GM11168 (cell line): Measurements from ENCODE around the gene PLCH1.
"Not testable (repeated sequence)": the region's sequence is repeated elsewhere in the genome, so short reads cannot be mapped to it uniquely, and the experiment has no call there.

Experiments
- in situ Hi-C: fragments of 300-500 bp; cut with MboI; formaldehyde crosslinking; loops from one replicate; pipeline ENCODE4 v1.12.0; 2022; ENCODE audit warnings: low sequenced_read_pairs; ENCODE audit not compliant: unreplicated experiment

PLCH1 gene

DNA sequence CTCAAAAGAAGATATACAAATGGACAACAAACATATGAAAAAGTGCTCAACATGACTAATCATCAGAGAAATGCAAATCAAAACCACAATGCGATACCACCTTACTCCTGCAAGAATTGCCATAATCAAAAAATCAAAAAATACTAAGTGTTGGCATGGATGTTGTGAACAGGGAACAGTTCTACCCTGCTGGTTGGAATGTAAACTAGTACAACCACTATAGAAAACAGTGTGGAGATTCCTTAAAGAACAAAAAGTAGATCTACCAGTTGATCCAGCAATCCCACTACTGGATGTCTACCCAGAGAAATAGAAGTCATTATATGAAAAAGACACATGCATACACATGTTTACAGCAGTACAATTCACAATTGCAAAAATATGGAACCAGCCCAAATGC lies 129.7 kb downstream of the PLCH1 start:
- in situ Hi-C loops, result not testable (repeated sequence)

DNA sequence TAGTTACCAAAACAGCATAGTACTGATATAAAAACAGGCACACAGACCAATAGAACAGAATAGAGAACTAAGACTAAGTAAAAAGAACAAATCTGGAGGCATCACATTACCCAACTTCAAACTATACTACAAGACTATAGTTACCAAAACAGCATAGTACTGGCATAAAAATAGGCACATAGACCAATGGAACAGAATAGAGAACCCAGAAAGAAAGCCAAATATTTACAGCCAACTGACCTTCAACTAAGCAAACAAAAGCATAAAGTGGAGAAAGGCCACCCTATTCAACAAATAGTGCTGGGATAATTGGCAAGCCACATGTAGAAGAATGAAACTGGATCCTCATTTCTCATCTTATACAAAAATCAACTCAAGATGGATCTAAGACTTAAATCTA lies 130.5 kb downstream of the PLCH1 start:
- in situ Hi-C loops, result not testable (repeated sequence)

DNA sequence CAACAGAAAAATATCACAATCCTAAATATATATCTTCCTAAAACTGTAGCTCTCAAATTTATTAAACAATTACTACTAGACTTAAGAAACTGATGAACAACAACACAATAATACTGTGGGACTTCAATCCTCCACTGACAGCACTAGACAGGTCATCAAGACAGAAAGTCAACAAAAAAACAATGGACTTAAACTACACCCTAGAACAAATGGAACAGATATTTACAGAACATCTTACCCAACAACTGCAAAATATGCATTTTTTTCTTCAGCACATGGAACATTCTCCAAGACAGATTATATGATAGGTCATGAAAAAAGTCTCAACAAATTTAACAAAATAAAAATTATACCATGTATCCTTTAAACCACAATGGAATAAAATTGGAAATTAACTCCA lies 133.4 kb downstream of the PLCH1 start:
- in situ Hi-C loops, result no loop called here

DNA sequence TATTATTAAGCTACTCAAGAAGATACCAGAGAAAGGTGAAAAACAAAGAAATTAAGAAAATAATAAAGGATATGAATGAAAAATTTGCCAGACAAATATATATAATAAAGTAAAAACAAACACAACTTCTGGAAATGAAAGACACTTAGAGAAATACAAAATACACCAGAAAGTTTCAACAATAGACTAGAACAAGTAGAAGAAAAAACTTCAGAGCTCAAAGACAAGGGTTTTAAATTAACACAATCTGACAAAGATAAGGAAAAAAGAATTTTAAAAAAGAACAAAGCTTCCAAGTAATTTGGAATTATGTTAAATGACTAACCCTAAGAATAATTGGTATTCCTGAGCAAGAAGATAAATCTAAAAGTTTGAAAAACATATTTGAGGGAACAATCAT lies 135.3 kb downstream of the PLCH1 start:
- in situ Hi-C loops, result no loop called here

DNA sequence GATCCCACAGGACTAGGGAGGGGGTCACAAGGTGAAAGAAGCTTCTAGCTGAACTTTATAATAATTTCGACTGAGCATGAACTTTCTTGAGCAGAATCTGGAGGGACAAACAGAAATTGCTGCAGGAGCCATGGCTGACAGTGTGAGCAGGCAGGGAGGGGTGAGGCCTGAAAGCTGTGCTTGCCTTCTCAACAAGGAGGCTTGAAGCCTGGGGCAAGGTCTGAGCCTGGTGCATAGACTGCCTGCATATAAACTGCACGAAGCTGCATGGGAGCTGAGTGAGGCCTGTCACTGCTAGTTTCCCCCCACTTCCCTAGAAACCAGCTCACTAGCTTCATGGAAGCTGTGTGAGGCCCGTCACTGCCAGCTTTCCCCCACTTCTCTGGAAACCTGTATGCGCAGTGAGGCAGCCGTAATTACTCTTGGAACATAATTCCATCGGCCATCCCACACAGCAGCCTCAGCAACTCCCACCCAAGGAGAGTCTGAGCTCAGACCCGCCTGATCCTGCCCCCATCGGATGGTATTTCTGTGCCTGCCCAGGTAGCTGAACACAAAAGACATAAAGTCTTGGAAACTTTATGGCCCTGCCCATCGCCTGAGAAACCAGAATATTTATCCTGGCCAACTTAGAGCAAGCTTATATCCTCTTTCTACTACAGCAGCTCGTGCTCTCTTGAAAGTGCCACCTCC lies 136.5 kb downstream of the PLCH1 start:
- in situ Hi-C loops, result no loop called here

DNA sequence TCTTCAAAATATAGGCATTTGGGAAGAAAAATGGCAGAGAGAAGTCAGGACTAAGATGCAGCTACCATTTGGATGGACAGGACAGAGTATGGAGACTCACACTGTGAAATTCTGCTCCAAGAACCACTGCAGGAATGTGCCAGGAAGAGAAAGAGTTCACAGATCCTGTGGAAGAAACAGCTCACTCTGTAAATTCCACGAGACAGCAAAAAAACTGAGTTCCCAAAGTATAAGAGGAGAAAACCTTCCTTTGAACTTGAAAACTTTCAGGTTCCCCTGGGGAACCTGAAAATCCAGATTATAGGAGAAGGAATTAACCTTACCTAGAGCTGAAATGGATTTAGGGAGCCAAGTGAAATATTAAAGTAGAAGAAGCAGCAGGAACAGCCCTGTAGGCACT lies 137.1 kb downstream of the PLCH1 start:
- in situ Hi-C loops, result no loop called here

DNA sequence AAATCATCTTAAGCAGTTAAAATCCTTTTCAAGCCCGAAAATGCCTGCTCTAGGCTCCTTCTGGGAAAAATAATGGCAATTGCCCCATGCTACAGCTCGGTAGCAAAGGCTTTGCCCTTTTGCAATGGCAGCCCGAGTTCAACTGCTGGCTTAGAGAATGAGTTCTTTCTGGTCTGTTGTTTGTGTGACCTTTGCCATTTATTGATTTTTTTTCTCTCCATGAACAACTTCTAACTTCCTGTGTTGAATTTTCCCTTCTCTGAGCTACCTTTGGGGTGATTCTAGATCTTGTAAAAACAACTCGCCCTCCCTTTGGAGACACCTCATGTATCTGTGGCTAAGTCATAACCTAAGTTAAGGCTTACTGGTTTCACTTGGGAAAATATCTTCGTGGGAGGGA lies 139.3 kb downstream of the PLCH1 start:
- in situ Hi-C loops, result no loop called here

DNA sequence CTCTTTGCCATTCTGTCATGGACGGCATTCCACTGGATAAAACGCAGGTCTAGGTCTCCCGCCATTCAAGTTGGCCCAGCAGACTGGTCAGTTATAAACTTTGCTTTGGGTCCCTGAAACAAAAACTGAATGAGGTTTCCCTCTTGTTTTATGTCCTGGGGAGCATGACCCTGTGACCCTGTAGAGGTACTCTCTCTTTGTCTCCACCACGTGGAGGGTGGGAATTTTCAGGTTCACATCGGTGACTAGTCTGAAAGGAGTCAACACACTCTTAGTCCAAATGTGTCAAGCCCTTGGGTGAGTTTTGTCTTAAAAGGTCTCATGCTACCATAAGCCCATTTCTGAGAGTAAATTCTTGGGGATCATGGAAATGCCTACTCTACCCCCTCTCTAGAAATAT lies 139.9 kb downstream of the PLCH1 start:
- in situ Hi-C loops, result no loop called here

DNA sequence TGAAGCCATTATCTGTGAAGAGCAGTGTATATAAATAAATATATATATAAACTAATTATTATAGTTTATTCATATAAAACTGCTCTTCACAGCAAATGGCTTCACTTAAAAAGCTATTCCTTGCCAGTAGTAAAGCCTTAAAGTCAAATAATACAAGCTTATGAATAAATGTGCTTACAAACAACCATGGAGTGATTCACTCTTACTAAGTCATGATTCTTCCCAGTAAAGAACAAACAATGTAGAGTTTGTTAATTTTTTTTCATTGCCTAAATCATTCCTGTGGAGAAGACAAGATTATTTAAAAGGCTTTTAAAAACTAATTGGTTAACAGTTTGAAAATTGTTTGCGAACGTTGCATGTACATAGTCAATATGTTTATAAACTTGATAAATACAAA lies 140.7 kb downstream of the PLCH1 start:
- in situ Hi-C loops, result no loop called here

DNA sequence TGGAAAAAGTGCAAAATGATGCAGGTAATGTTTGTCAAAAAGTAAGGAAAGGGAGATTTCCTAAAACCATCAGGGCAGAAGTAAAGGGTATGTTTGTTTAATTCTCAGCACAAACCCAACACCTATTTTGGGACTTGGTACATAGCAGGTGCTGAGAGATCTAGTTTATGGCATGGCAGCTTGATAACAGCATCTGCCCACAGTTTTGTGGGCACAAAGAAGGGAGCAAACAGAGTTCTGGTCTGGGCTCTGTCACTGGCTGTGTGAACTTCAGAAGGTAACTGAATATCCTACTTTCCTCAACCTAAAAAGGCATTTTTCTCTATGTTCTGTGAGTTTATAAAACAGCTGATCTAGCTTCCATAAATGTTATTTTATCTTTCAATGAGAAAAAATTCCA lies 141.6 kb downstream of the PLCH1 start:
- in situ Hi-C loops, result no loop called here

DNA sequence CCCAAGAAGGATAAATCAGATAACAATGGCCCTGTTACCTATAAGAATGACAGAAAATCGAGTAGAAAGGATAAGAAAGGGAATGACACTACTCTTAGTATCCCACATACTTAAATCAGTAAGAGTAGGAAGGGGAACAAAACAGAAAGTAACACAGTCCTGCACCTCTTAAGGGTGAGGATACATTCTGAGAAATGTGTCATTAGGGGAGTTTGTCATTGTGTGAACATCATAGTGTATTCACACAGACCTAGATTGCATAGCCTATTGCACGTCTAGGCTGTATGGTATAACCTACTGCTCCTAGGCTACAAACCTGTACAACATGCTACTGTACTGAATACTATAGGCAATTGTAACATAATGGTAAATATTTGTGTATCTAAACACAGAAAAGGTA lies 142.6 kb downstream of the PLCH1 start:
- in situ Hi-C loops, result no loop called here

DNA sequence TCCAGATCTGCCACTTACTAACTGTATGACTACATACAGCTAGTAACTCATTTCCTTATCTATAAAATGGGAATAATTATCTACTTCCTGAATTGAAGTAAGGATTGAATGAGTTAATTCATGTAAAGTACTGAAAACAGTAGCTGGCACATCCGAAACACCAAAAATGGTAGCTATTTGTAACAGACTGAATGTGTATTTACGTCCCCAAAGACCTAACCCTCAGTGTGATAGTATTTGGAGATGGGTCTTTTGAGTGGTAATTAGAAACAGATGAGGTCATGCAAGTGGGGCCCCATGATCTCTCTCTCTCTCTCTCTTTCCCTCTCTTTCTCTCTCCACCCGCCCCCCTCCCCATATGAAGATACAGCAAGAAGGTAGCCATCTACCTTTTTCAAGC lies 146.2 kb downstream of the PLCH1 start:
- in situ Hi-C loops, result no loop called here

DNA sequence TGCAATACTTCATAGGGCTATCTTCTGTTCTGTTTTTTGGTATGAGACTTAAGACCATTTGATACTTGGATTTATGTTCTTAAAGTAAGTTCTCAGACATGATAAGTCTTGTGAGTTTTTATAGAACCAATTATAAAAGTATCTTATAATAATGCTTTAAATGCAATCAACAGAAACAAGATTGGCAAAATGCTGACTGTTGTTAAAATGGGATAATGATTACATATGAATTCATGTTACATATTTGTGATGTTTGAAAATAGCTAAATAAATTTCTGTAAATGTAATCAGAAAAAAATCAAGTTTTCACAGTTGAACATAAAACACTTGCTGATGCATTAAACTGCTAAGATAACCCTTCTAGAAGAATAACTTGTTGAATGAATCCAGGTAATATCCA lies 148.3 kb downstream of the PLCH1 start:
- in situ Hi-C loops, result no loop called here

DNA sequence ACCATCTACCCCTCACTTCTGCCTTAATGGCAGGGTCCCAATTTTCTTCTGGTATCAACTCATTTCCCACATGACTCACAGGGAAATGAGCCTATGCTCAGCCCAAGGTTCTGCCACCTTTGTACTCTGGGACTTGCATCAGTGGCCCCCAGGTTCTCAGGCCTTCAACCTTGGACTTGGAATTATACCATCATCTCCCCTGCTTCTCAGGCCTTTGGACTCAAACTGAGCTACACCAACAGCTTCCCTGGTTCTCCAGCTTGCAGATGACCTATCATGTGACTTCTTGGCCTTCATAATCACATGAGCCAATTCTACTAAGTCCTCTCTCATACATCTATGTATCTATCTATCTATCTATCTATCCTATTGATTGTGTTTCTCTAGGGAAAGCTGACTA lies 149.5 kb downstream of the PLCH1 start:
- in situ Hi-C loops, result no loop called here

DNA sequence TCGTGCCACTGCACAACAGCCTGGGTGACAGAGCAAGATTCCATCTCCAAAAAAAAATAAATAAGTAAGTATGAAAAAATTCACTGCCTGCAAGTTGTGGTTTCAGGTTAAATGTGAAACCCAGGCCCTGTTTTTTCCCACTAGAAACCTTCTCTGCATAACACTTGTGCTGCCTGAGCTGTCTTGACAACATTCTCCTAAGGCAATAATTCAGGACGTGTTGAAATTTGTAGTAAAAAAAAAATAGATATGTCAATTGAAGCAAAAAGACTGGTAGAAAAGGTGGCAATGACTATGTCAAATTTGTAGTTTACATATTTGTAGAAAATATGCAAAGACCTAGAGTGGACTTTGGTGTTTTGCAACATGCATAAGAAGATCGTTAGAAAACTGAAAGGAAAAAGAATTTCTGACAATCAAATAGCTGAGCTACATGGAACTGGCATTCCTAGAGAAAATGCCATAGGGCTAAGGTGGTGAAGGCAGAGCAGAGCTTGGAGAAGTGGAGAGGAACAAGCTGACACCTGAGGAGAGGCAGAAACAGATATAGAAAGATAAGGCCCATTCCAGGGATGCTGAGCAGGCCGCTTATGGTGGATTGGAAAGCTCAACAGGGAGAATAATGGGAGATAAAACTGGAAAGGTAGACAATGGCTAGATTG lies 150.2 kb downstream of the PLCH1 start:
- in situ Hi-C loops, result no loop called here

DNA sequence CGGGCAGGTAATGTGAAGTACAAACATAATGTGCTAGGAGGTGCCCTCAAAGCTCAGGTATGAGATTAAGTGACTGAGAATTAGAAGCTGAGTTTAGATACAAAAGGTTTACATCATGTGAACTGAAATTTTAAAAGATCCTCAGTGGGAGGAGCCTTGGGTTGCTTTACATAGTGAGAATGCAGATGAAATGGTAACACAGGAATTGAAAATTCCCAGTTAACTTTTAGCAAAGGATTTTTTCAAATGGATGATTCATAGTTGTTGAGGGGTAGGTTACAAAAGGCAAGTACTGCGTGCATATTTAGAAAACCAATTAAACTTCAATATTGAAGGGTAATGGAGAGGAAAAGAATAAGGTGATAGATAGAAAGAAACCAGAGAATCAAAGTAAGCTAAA lies 157.3 kb downstream of the PLCH1 start:
- in situ Hi-C loops, result no loop called here

DNA sequence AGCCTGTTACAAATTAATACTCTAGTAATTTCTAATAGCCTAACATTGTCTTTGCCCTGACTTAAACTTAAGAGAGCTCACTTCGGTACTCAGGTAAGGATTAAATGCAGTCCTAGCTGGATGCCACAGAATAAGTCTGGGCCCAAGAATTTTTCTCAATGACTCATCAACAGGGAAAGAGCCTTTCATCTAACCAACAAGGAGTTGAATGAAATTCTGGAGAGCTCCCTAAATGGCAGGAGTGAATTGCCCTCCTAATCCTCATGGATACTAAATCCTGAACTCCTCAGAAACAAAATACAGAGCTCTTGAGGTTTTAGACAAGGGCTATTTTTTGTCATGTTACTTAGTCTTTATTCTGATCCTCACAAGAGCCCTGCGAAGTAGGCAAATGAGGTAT lies 159.5 kb downstream of the PLCH1 start:
- in situ Hi-C loops, result no loop called here

DNA sequence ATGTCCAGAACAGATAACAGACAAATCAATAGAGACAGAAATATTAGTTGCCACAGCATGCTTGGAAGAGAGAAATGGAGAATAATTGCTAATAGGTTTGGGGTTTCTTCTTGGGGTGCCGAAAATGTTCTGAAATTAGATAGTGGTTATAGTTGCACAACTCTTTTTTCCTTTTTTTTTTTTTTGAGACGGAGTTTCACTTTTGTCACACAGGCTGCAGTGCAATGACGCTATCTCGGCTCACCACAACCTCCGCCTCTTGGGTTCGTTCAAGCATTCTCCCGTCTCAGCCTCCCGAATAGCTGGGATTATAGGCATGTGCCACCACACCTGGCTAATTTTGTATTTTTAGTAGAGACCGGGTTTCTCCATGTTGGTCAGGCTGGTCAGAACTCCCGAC lies 163.3 kb downstream of the PLCH1 start:
- in situ Hi-C loops, result no loop called here

DNA sequence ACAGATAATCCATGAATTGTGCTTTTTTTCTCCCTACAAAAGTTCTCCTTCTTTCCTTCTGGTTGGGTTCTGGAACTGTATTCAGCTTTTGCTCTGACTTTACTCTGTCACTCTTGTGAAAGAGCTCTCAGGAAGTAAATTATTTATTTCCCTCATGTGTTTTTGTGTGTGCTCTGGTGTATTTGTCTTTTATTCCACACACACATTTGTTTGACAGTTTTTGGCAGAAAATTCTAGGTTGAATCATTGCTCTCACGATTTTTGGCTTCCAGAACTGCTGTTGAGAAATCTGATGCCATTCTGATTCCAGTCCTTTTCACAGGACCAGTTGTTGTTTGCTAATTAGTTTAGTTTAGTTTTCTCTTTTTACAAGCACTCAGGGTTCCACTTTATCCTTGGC lies 172.8 kb downstream of the PLCH1 start:
- in situ Hi-C loops, result no loop called here

DNA sequence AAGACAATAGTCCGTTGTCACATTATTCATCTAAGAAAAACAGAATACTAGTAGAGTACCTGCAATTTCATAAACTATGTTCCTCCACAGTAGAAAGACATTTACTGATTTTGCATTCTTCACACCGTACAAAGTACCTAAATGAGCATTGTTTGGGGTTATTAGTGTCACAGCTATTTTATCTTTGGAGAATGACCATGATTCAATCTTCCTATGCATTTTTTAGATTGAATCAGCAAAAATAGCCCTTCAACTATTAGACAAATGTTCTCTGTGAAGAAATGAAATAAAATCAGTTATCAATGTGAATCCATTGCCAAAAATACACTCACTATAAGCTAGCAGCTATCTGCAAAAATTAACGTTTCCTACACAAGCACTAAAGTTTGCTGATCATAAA lies 176.6 kb downstream of the PLCH1 start:
- in situ Hi-C loops, result no loop called here

DNA sequence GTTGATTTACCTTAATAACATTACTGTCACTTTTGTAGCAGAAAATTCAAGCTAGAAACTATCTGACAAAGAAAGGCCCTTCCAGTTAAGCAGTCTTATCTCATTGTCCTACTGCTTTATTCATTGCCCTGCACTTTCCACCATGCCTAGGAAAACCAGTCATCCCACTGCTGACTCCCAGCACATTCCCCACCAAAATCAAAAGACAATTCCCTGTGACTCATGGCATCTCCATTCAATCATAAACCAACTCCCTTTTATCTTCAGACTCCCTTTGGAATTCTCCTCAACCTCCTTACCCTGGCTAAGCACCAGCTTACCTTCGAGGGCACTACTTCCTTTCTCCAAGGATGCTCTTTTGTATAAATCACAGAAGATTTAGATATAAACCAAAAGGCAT lies 184.3 kb downstream of the PLCH1 start:
- in situ Hi-C loops, result no loop called here

DNA sequence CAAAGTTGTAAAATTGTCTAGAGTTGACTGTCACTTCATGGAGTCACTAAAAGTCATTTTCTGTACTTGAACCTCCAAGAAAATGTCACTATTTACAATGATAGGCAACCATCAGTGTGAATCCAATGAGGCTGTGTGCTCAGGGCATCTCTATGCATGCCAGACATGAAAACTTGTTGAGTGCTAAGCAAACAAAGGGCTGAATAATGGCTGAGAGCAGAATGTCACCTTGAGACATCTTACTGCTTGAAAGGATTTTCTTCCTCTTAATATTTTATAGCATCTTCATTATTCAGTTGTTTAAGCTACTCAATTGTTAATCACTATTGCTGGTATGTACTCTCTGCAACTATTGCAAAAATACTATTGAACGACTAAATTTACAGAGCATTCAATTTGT lies 184.7 kb downstream of the PLCH1 start:
- in situ Hi-C loops, result no loop called here
